K562 (cell line): ENCODE data around the gene OR2L3. TPM values are rescaled to one million over a fixed set of nuclear protein-coding genes. Genes with fewer than 3 reads are reported as not detected.

Experiments
- ATAC-seq: fragments of 200-7000 bp; cut with Tn5 transposase; 3 replicates; pipeline ENCODE4 v1.9.1; 2020; ENCODE audit warnings: moderate library complexity
- BruUV-seq: library from RNA; stranded (reverse); fragments of 400-500 nt; replicated peaks from 2 replicates; lab custom pipeline; 2021; lab: Mats Ljungman, UMichigan
- CTCF ChIA-PET: fragments of 300-600 bp; formaldehyde crosslinking; extraction: SDS; loops from one replicate; lab custom pipeline; 2021; ENCODE audit warnings: low intra/inter-chr PET ratio; lab: Yijun Ruan, JAX
- POLR2A ChIA-PET: fragments of 300-600, 350-650 bp; sonication (Branson Sonifier 250); formaldehyde crosslinking; extraction: SDS; loops from one replicate; lab custom pipeline; 2021; ENCODE audit warnings: antibody characterized with exemption, inconsistent platforms; lab: Yijun Ruan, JAX
- DNase-seq, 4 experiments: peaks; one replicate each; pipeline versions ENCODE4 v3.0.0 to v3.0.0-alpha.2; 2011 to 2018; ENCODE audit warnings: low spot score in 3 of 4, mixed read lengths in 3 of 4; ENCODE audit errors: extremely low read depth in 1 of 4
- FAIRE-seq: peaks from 2 replicates; lab custom pipeline; 2011; peaks lifted over from hg19 to GRCh38; lab: Jason Lieb, UNC
- H2AFZ ChIP-seq: 2 replicates; pipeline ENCODE4 v1.6.0; 2011; ENCODE audit warnings: low read depth, low read length, control low read depth, inconsistent platforms
- H3K27ac ChIP-seq: fragments of 200-600 bp; 3 replicates; pipeline ENCODE4 v1.8.0; 2011; ENCODE audit warnings: low read depth, mild to moderate bottlenecking, control low read depth, inconsistent platforms, low read length, moderate library complexity, mixed read lengths; ENCODE audit errors: extremely low read depth
- H3K27me3 ChIP-seq, 2 experiments: fragments of 300-600 bp in 1 of 2; 2 replicates in 1 of 2; 3 replicates in 1 of 2; pipeline versions ENCODE4 v1.6.0 to v1.8.0; 2011; ENCODE audit warnings: inconsistent platforms in 2 of 2, low read length in 2 of 2, mild to moderate bottlenecking in 1 of 2, mixed read lengths in 1 of 2, moderate library complexity in 1 of 2; ENCODE audit not compliant: control insufficient read depth in 2 of 2, insufficient read depth in 2 of 2
- H3K36me3 ChIP-seq: fragments of 300-600 bp; 3 replicates; pipeline ENCODE4 v1.8.0; 2011; ENCODE audit warnings: mild to moderate bottlenecking, low read length, inconsistent platforms; ENCODE audit not compliant: control insufficient read depth, insufficient read depth
- H3K4me1 ChIP-seq, 2 experiments: fragments of 200-600 bp in 1 of 2; replicated peaks in 1 of 2; 2 replicates in 1 of 2; 3 replicates in 1 of 2; pipeline versions ENCODE4 v1.5.1 to v1.8.0; 2011; ENCODE audit warnings: inconsistent platforms in 2 of 2, low read length in 2 of 2, mild to moderate bottlenecking in 1 of 2, mixed read lengths in 1 of 2, moderate library complexity in 1 of 2; ENCODE audit not compliant: control insufficient read depth in 2 of 2, insufficient read depth in 2 of 2
- H3K4me2 ChIP-seq: 2 replicates; pipeline ENCODE4 v1.6.1; 2011; ENCODE audit warnings: low read length, control low read depth, inconsistent platforms, mixed read lengths; ENCODE audit not compliant: insufficient read depth
- H3K4me3 ChIP-seq: fragments of 200-600 bp; sonication (generic), shearing (Covaris generic); 2 replicates; pipeline ENCODE4 v1.5.1; 2016; ENCODE audit warnings: control low read depth, inconsistent platforms
- H3K79me2 ChIP-seq: fragments of 200-600 bp; 3 replicates; pipeline ENCODE4 v1.8.0; 2011; ENCODE audit warnings: low read length, inconsistent platforms; ENCODE audit not compliant: control insufficient read depth, insufficient read depth
- H3K9ac ChIP-seq, 2 experiments: 2 replicates each; pipeline versions ENCODE4 v1.6.0 to v1.6.1; 2011; ENCODE audit warnings: low read depth in 2 of 2, low read length in 2 of 2, control low read depth in 1 of 2, inconsistent platforms in 1 of 2, mild to moderate bottlenecking in 1 of 2, mixed read lengths in 1 of 2; ENCODE audit not compliant: insufficient read depth in 1 of 2
- H3K9me1 ChIP-seq: one replicate; pipeline ENCODE4 v1.6.0; 2011; ENCODE audit warnings: inconsistent platforms, mild to moderate bottlenecking, low read length, moderate library complexity; ENCODE audit not compliant: control insufficient read depth, insufficient read depth
- H3K9me3 ChIP-seq: replicated peaks from 2 replicates; pipeline ENCODE4 v1.5.1; 2011; ENCODE audit warnings: low read depth, low read length, inconsistent platforms; ENCODE audit not compliant: control insufficient read depth, insufficient read depth
- H4K20me1 ChIP-seq: replicated peaks from 2 replicates; pipeline ENCODE4 v1.6.1; 2011; ENCODE audit warnings: low read length, inconsistent platforms, mixed read lengths; ENCODE audit not compliant: control insufficient read depth, insufficient read depth
- HNRNPH1 ChIP-seq: fragments of 200-400 bp; formaldehyde crosslinking; optimal IDR thresholded peaks from 2 replicates; pipeline ENCODE3; 2017; ENCODE audit warnings: low read depth, mild to moderate bottlenecking, low read length, moderate library complexity
- HOMEZ ChIP-seq: fragments of 250-450 bp; sonication (Bioruptor Pico); IDR thresholded peaks from 2 replicates; pipeline ENCODE4 v1.4.0; 2020; ENCODE audit warnings: mild to moderate bottlenecking, moderate library complexity
- MAX ChIP-seq: sonication (generic); formaldehyde crosslinking; IDR thresholded peaks from 2 replicates; pipeline ENCODE4 v1.9.0; 2022; ENCODE audit warnings: mild to moderate bottlenecking, missing genetic modification reagents
- MEF2D ChIP-seq: conservative IDR thresholded peaks from 2 replicates; pipeline ENCODE4 v1.6.1; 2016; ENCODE audit warnings: low read depth, missing genetic modification characterization, missing compliant biosample characterization
- ZNF384 ChIP-seq: IDR thresholded peaks from 2 replicates; pipeline ENCODE4 v1.6.1; 2012; ENCODE audit warnings: low read depth, low read length, improper control_type of control experiment
- ZNF586 ChIP-seq: fragments of 450-650 bp; formaldehyde crosslinking; conservative IDR thresholded peaks from 2 replicates; pipeline ENCODE4 v1.4.0; 2020; ENCODE audit warnings: mild to moderate bottlenecking, moderate library complexity
- WGBS: fragments of 100-300 bp; shearing (Covaris generic); methylation state at CpG from one replicate; pipeline ENCODE4 v1.1.6; 2016; ENCODE audit warnings: low coverage, mixed read lengths; ENCODE audit not compliant: insufficient coverage; ENCODE audit errors: missing lambda C conversion rate; 5-methylcytosine and 5-hydroxymethylcytosine counted together
- in situ Hi-C: fragments of 300-500 bp; cut with MboI; formaldehyde crosslinking; loops from 4 replicates; pipeline ENCODE4 v1.15.0; 2018; ENCODE audit warnings: inconsistent platforms, mixed read lengths
- intact Hi-C: fragments of 100-400 bp; cut with micrococcal nuclease; formaldehyde crosslinking; loops from 2 replicates; pipeline ENCODE4 v1.14.2; 2022
- polyA plus RNA-seq, 8 experiments: library from polyadenylated mRNA; depleted of rRNA in 4 of 8; stranded (reverse) in 5 of 8; unstranded in 3 of 8; fragments of >200 nt; fragmentation: Nextera tagmentation in 2 of 8; fragmentation: Illumina TruSeq in 1 of 8; extraction: Ambion mirVana in 2 of 8; extraction: Trizol in 1 of 8; gene quantifications; 2 replicates each; pipeline versions ENCODE4 v1.2.1 to v1.2.3, GENCODE V29; 2011 to 2014; ENCODE audit warnings: inconsistent platforms in 1 of 8, missing spikeins in 1 of 8
- total RNA-seq, 7 experiments: library from RNA; depleted of rRNA in 6 of 7; stranded (reverse); fragments of >200 nt in 6 of 7; fragmentation: Illumina TruSeq in 2 of 7; extraction: Trizol in 2 of 7; gene quantifications; 2 replicates each; pipeline versions ENCODE4 v1.2.1 to v1.2.3, GENCODE V29; 2011 to 2021; ENCODE audit warnings: low replicate concordance in 1 of 7

The OR2L3 gene
- total and polyA plus RNA-seq, 9 of the 15 experiments (the other 6 are each of a cell fraction or from before 2014, with no cell fraction given), result not detected

GRCh38 chr1:248029770-248030169 lies 16.9 kb upstream of the OR2L3 start, which contains the start of gene OR2L2:
TSS of gene OR2L2 (plus strand) at chr1:248030070. CDS start at chr1:248038268, 8,198 bp downstream.
- TF ChIP-seq HNRNPH1, result no peak
- TF ChIP-seq ZNF586 (CRISPR knock-in tag), result no peak
- TF ChIP-seq MAX (CRISPR knock-in tag), result no peak
- no peak for TF ChIP-seq MEF2D (tag)
- TF ChIP-seq HOMEZ, result no peak
- TF ChIP-seq ZNF384, result no peak
- no peaks in the 10 kb centered on the region for H3K4me1 ChIP-seq
- no peaks in the 10 kb centered on the region for H3K27me3 ChIP-seq
- H4K20me1 ChIP-seq, result no peaks in the 10 kb centered on the region
- in situ Hi-C loops (no loop called here), intact Hi-C loops (no loop called here)
- POLR2A ChIA-PET, result interaction anchor here (0.7 kb wide), 1 partner anchor 25 kb away, joined by 3 read pairs; no protein-coding TSS in a partner anchor
- CTCF ChIA-PET, result no interaction called here
- H3K4me2 ChIP-seq, result no peak within 1 kb of the TSS
- no peaks in the 10 kb centered on the region for H3K9me1 ChIP-seq
- BruUV-seq, result no TSS peak
- FAIRE-seq, result no peak
- no peak within 1 kb of the TSS for H3K9ac ChIP-seq
- H3K27ac ChIP-seq, result no peak within 1 kb of the TSS
- no peaks in the 10 kb centered on the region for H3K79me2 ChIP-seq
- WGBS, result 0% methylated on average over 2 of the region's 2 CpGs
- no peak for DNase-seq
- ATAC-seq, result no peak
- peaks cover 6% of the 10 kb centered on the region for H3K9me3 ChIP-seq
- no peak within 1 kb of the TSS for H2AFZ ChIP-seq
- no peaks in the 10 kb centered on the region for H3K36me3 ChIP-seq
- H3K4me3 ChIP-seq, result no peak within 1 kb of the TSS
